ENCODE measurements around the gene MSMO1.
"Not testable (repeated sequence)": the region's sequence is repeated elsewhere in the genome, so short reads cannot be mapped to it uniquely, and the experiment has no call there.

DNA sequence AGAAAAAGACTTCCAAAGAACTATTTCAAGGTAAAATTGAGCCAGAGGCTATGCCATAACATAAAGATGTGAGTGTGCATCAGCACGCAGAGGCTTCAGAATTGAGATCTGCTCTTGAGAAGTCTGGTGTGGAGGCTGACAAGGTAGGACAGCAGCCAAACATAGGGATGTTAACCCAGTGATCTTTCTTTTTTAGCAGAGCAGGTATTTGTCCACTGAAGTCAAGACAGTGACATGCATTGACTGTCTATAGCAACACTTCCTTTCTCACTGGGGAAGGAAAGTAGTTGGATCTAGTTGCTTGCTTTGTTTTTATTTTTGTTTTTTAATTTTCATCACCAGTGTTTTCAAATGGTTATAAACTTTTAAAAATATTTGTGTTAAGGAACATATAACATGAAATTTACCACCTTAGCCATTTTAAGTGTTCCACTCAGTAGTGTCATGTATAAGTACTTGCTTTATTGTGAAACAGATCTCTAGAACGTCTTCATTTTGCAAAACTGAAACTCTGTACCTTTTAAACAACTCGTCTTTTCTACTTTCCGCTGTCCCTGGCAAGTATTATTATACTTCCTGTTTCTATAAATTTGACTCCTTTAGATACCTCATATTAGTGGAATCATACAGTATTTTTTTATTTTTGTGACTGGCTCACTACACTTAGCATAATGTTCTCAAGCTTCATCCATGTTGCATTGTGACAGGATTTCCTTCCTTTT, 40.7 kb upstream of the MSMO1 start:
- not testable (repeated sequence) for TF ChIP-seq POLR2AphosphoS5 (IDR thresholded peaks at IDR 0.05; ENCODE audit: insufficient read depth in 1 of 2, low read depth in 1 of 2); CTCF (IDR thresholded peaks at IDR 0.05)

All from vagina (tissue), 2 donors.